ACHN (cell line): ENCODE measurements around the gene LRR1.

ENCODE experiments used
- DNase-seq: peaks from one replicate; pipeline ENCODE4 v3.0.0-alpha.2; 2015
- in situ Hi-C: cut with HindIII; loops from 2 replicates; pipeline ENCODE4 v1.10.0; 2017; ENCODE audit warnings: low sequenced_read_pairs, low pct_ligation_motif_present, low pct_unique_long_range_greater_than_20kb

Gene LRR1

GRCh38 chr14:49598485-49599300, at the start of gene LRR1:
TSS of gene LRR1 (plus strand) at chr14:49598940. CDS start at chr14:49599021, 81 bp downstream.
- in situ Hi-C loops, result no loop called here
- DNase-seq, result peak; percentile 86

- DNase-seq, result no peak
- in situ Hi-C loops, result no loop called here
Measured at GRCh38 chr14:49549446-49549845, 49.3 kb upstream of the LRR1 start.

DNA sequence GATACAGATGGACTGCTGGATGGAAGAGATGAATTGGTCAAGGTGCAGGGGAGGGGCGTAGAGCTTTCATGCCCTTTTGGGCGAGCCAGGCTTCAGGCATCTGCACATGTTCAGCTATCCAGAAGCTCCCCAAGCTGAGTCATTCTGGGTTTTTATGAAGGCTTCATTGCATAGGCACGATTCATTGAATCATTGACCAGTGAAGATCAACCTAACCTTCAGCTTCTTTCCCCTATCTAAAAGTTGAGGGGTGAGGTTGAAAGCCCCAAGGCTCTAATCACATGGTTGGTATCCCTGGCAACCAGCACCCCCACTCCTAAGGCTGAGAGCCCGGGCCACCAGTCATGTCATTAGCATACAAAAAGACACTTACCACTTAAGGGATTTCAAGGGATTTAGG, 48.9 kb upstream of the LRR1 start:
- peak; percentile 79 for DNase-seq

DNA sequence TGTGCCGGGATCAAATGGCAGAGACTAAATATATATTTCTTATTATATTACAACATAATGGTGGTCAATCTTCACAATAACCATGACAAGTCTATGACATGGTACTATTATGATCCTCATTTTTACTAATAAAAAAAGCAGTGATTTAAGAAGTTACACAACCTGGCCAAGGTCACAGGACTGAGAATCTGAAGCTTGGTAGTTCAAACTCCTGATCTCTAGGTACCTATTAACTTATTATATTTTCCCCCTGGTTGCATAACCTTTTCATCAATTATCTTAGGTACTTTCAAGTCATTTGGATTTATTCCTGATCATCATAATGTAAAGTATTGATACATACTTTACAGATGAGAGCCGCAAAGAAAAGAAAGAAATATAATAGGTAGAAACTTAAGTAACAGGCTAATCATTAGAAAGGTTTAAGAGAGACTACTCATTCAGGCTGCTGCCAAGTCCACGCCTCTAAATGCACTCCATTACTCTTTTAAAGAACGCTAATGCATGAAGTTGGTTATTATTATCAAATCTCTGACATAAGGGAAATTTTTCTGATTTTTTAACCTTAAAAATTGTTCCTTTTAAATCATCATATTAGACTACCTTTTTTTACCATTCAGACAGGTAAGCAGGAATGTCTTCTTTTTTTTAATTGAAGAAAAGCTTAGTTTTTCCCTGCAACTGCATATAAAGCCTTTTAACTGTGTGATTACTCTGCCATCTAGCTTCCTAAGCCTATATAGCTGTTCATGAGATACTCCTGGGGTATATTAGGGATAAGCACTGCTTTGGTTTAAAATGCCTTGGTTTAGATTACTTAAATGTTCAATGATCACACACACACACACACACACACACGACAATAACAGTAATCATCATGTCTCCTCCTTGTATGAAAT, 48.2 kb upstream of the LRR1 start:
- in situ Hi-C loops, result no loop called here
- peak; percentile 62 for DNase-seq

More for the DNA sequence above, 48.9 kb upstream of the LRR1 start:
- in situ Hi-C loops, result no loop called here

GRCh38 chr14:49551569-49551968, 47.2 kb upstream of the LRR1 start:
- no peak for DNase-seq
- in situ Hi-C loops, result no loop called here

GRCh38 chr14:49553106-49553505, 45.6 kb upstream of the LRR1 start:
- in situ Hi-C loops, result no loop called here
- DNase-seq, result no peak

DNA sequence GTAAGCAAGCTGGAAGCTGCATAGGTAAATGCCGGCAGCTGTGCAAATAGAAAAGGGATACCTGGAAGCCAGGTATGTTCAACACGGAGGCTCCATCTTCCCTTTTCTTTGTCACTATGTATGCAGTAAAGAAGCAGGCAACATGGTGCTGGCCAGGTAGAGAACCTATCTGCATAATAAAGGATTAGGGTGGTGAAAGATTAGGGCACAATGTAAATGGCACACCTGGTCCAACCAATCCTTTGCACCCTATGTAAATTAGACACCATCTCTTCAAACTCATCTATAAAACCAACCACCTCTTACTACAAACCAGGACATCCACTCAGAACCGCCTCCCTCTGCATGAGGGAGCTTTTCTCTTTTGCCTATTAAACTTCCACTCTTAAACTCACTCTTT, 44.8 kb upstream of the LRR1 start:
- DNase-seq, result no peak
- in situ Hi-C loops, result no loop called here

GRCh38 chr14:49559979-49560768, 38.6 kb upstream of the LRR1 start:
- in situ Hi-C loops, result no loop called here
- no peak for DNase-seq

- in situ Hi-C loops, result no loop called here
- no peak for DNase-seq
Measured at GRCh38 chr14:49566714-49567113, 32.0 kb upstream of the LRR1 start.

DNA sequence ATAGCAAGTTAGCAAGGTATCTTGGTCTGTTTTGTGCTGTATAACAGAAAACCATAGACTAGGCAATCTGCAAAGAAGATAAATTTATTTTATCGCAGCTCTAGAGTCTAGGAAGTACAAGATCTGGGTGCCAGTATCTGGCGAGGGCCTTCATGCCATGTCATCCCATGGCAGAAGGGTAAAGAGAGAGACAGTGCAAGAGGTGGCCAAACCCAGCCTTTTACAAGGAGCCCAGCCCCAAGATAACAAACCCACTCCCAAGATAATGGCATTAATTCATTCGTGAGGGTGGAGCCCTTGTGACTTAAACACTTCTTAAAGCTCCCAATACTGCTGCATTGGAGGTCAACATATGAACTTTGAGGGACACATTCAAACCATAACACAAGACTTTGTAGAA, 29.5 kb upstream of the LRR1 start:
- in situ Hi-C loops, result no loop called here
- DNase-seq, result no peak

- in situ Hi-C loops, result no loop called here
- no peak for DNase-seq
Measured at GRCh38 chr14:49574038-49574437, 24.7 kb upstream of the LRR1 start.

DNA sequence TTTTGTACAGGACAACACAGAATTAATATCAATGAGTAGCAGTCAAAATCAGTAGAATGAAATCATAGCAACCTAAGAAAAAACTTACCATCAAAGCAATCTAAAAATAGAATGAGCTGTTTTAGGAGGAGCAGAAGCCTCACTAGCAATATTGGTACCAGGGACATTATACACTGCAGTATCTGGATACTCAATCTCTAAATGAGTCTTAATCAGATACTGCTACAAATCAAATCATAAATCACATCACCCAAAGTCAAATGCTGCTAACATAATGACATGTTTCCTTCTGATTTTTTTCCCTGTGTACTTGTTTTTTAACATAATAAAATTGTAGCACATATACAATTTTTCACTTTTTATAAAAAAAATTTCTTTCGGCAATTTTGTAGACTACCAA, 20.6 kb upstream of the LRR1 start:
- in situ Hi-C loops, result no loop called here
- no peak for DNase-seq

DNA sequence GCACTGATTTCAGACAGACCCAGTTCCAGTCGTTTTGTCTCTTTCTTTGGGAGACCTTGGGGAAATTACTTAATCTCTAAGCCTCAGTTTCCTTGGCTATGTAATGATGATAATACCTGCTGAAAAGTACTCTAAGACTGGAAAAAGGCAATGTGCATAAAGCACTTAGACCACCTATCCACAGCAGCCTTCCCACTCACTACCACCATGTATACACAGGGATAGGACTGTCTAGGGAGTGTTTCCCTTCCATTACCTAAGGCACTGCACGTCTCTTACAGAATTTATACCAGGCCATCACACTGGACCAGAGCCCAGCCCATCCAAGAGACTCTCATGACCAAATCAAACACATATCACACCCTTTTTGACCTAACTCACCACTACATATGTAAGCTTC, 18.9 kb upstream of the LRR1 start:
- no peak for DNase-seq
- in situ Hi-C loops, result no loop called here

DNA sequence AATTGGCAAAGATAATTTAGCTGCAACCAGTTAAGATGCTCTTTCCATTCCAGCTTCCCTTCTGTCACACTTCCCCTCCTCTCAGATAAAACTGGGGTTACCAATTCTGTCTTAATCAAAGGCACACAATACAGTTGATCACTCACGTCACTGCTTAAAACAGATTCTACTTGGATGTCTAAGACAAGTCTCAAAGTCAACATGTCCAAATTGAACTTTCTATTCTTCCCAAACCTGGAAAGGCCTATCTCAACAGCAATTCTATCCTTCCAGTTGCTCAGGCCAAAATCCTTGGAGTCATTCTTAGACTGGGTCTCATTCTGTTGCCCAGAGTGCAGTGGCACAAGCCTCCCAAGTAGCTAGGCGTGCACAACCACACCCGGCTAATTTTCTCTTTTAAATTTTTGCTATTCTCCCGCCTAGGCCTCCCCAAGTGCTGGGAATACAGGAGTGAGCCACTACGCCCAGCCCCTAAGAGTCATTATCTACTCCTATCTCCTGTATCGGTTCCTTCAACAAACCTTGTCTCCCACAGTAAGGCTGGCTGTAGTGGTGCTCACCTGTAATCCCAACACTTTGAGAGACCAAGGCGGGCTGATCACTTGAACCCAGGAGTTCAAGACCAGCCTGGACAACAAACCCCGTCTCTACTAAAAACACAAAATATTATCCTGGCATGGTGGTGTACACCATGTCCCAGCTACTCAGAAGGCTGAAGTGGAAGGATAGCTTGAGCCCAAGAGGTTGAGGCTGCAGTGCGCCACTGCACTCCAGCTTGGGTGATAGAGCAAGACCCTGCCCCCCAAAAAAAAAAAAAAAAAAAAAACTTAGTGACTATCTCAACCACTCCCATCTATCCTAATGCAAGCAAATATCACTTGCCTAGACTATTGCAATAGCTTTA, 17.3 kb upstream of the LRR1 start:
- no peak for DNase-seq

DNA sequence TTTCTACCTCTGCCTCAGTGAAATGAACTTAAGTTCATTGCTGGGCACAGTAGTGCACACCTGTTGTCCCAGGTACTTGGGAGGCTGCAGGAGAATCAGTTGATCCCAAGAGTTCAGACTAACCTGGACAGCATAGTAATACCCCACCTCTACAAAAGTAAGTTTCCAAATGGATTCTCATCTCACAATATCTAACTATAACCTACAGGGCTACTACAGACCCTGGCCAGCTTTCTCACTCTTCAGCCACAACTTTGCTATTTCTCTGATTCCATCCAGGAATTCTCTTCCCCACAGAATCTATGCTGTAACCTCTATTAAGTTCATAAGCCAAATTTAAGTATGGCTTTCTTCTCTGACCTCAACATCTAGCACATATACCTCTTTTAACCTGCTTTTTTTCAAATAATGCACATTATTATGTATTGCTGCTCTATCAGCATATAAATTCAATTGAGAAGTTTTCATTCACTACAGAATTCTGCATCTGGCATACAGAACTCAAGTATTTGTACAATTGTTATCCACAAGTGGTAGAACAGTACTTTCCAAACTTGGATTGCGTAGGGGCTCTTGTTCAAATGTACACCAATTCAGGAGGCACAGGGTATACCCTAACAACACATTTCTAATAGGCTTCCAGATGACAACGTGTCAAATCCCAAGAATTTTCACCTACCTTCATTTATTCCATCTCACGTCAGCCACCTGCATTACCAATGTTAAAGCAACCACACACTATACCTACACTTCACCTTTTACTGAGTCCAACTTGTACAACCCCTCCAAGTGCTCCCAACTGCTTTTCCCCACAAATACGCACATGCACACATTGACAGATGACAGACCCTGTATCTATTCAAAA, 16.4 kb upstream of the LRR1 start:
- in situ Hi-C loops, result no loop called here
- DNase-seq, result no peak

More for the DNA sequence above, 17.3 kb upstream of the LRR1 start:
- in situ Hi-C loops, result no loop called here

DNA sequence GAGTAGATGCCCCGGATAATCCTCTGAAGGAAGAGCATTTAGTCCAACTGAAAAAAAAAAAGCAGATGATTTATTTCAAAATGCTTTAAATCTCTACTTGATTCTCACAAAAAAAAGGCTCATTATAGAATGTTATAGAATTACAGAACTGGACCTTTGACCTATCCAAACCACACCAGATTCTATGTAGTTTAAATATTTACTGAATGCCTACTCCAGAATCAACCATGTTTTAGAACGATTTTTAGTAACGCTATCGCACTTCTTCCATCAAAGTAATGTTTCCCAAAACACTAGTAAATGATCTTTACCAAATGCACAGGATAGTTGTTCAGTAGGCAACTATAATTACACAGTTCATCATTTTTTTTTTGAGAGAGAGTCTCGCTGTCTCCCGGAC, 15.1 kb upstream of the LRR1 start:
- DNase-seq, result no peak
- in situ Hi-C loops, result no loop called here

GRCh38 chr14:49584058-49584457, 14.7 kb upstream of the LRR1 start:
- DNase-seq, result no peak
- in situ Hi-C loops, result no loop called here
